HepG2 (cell line): ENCODE results near the gene TMEM121. TPM values are rescaled to one million over a fixed set of nuclear protein-coding genes. Genes with fewer than 3 reads are reported as not detected.
A peak's percentile ranks its signal among the peaks of the same experiment; 100 is the strongest.

Source experiments
- AFF4 ChIP-seq: sonication (generic); formaldehyde crosslinking; IDR thresholded peaks from 2 replicates; pipeline ENCODE4 v1.4.0; 2020; ENCODE audit warnings: missing genetic modification reagents
- CREB3 ChIP-seq: sonication (generic); formaldehyde crosslinking; IDR thresholded peaks from 2 replicates; pipeline ENCODE4 v1.5.0; 2020; ENCODE audit warnings: missing genetic modification reagents
- HMGXB4 ChIP-seq, 2 experiments: sonication (generic) in 1 of 2; formaldehyde crosslinking in 1 of 2; IDR thresholded peaks; 2 replicates each; pipeline versions ENCODE4 v1.4.0 to v1.6.1; 2018 to 2020; ENCODE audit warnings: missing genetic modification reagents in 2 of 2, borderline replicate concordance in 1 of 2, low read depth in 1 of 2, mild to moderate bottlenecking in 1 of 2, missing biosample characterization in 1 of 2
- IKZF1 ChIP-seq: fragments of 450-650 bp; IDR thresholded peaks from 2 replicates; pipeline ENCODE4 v1.7.1; 2016
- KDM5B ChIP-seq: sonication (generic); formaldehyde crosslinking; IDR thresholded peaks from 2 replicates; pipeline ENCODE4 v1.4.0; 2020; ENCODE audit warnings: missing genetic modification reagents, mild to moderate bottlenecking, borderline replicate concordance
- PATZ1 ChIP-seq: sonication (generic); formaldehyde crosslinking; IDR thresholded peaks from 2 replicates; pipeline ENCODE4 v1.4.0; 2020; ENCODE audit warnings: missing genetic modification reagents
- PHF8 ChIP-seq: sonication (generic); formaldehyde crosslinking; IDR thresholded peaks from 2 replicates; pipeline ENCODE4 v1.5.0; 2020; ENCODE audit warnings: missing genetic modification reagents
- WIZ ChIP-seq: sonication (generic); formaldehyde crosslinking; IDR thresholded peaks from 2 replicates; pipeline ENCODE4 v1.5.1; 2020; ENCODE audit warnings: mild to moderate bottlenecking, missing genetic modification reagents
- ZNF230 ChIP-seq: sonication (generic); formaldehyde crosslinking; IDR thresholded peaks from 2 replicates; pipeline ENCODE4 v1.4.0; 2020; ENCODE audit warnings: mild to moderate bottlenecking, missing genetic modification reagents
- ZNF331 ChIP-seq: sonication (generic); formaldehyde crosslinking; IDR thresholded peaks from 2 replicates; pipeline ENCODE4 v1.4.0; 2020; ENCODE audit warnings: missing genetic modification reagents
- ZNF839 ChIP-seq: sonication (generic); formaldehyde crosslinking; IDR thresholded peaks from 2 replicates; pipeline ENCODE4 v1.4.0; 2020; ENCODE audit warnings: missing genetic modification reagents, mild to moderate bottlenecking, borderline replicate concordance
- ZSCAN30 ChIP-seq: sonication (generic); formaldehyde crosslinking; IDR thresholded peaks from 2 replicates; pipeline ENCODE4 v1.5.0; 2020; ENCODE audit warnings: mild to moderate bottlenecking, missing genetic modification reagents
- polyA plus RNA-seq, 8 experiments: library from polyadenylated mRNA; depleted of rRNA in 3 of 8; stranded (reverse) in 7 of 8; unstranded in 1 of 8; fragments of >200 nt; fragmentation: Illumina TruSeq in 4 of 8; extraction: Trizol in 4 of 8; gene quantifications; 2 replicates each; pipeline versions ENCODE4 v1.2.1 to v1.2.3, GENCODE V29; 2011 to 2016; ENCODE audit warnings: low read depth in 4 of 8, missing spikeins in 1 of 8, mixed read lengths in 1 of 8; ENCODE audit not compliant: insufficient read depth in 1 of 8
- total RNA-seq, 5 experiments: library from RNA; depleted of rRNA; stranded (reverse); fragments of >200 nt; fragmentation: Illumina TruSeq; extraction: Trizol; gene quantifications; 2 replicates each; pipeline ENCODE4 v1.2.3, GENCODE V29; 2016; ENCODE audit warnings: low read depth in 1 of 5
- TF ChIP-seq, protein P1 (sequence below), 2 experiments: fragments of 450-650 bp in 1 of 2; sonication (generic) in 1 of 2; formaldehyde crosslinking; IDR thresholded peaks; 2 replicates each; pipeline versions ENCODE4 v1.5.0 to v1.8.0; 2020 to 2022; ENCODE audit warnings: mild to moderate bottlenecking in 1 of 2, missing genetic modification reagents in 1 of 2

TMEM121 gene
- total and polyA plus RNA-seq, 2 of the 13 experiments (the other 11 are each of a cell fraction or from before 2014, with no cell fraction given), result 6.6 to 19.0 TPM

DNA sequence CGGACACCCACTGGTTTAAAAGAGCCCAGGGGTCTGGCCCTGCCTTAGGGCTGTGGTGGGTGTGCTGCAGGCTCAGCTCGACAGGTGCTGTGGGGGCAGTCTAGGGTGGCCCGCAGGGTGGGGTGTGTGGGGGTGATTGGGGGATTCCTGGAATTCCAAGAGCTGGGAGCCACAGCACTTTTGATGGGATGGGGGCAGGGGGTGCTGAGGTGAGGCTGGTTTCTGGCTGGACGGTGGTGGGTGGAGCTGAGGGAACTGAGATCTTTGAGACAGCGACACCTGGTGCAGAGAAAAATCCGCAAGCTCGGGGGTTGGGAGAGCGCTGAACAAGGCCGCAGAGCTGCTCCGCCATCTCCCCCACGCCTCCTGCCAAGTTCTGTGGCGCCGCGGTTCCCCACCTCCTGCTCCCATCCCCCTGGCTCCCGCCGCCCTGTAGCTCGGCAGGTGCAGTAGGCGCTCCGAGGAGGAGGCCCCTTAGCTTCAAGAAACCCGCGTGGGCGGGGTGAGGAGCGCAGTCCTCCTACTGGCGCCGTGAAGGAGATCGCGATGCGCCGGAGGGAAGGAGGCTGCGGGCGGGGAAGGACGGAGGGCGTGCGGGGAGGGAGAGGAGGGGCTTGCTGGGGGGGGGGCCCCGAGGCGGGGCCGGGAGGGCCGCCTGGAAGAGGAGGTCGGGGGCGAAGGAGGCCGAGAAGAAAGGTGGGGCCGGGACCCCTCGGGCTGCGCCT, 36.7 kb upstream of the TMEM121 start (continued):
- TF ChIP-seq AFF4 (CRISPR knock-in tag) (0 out of 2 replicates have a peak, but pooled peaks have one; percentile 40), KDM5B (CRISPR knock-in tag) (peak; percentile 71; the same call in 1 of the 2 replicates), HMGXB4 (CRISPR knock-in tag; IDR thresholded peaks at IDR 0.05; ENCODE audit: borderline replicate concordance in 1 of 2, low read depth in 1 of 2) (peak; percentile 61 to 62; a peak in 3 of 4 replicates), WIZ (CRISPR knock-in tag) (0 out of 2 replicates have a peak, but pooled peaks have one; percentile 35), PATZ1 (CRISPR knock-in tag) (peak; percentile 34), ZNF331 (CRISPR knock-in tag) (peak; percentile 38; the same call in 1 of the 2 replicates), ZSCAN30 (CRISPR knock-in tag) (0 out of 2 replicates have a peak, but pooled peaks have one; percentile 72), ZNF839 (CRISPR knock-in tag) (no peak), ZNF230 (CRISPR knock-in tag) (no peak), CREB3 (CRISPR knock-in tag) (no peak), IKZF1 (no peak), PHF8 (CRISPR knock-in tag) (peak; percentile 60)
- TF ChIP-seq, protein P1, sequence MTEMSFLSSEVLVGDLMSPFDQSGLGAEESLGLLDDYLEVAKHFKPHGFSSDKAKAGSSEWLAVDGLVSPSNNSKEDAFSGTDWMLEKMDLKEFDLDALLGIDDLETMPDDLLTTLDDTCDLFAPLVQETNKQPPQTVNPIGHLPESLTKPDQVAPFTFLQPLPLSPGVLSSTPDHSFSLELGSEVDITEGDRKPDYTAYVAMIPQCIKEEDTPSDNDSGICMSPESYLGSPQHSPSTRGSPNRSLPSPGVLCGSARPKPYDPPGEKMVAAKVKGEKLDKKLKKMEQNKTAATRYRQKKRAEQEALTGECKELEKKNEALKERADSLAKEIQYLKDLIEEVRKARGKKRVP (CRISPR knock-in tag; IDR thresholded peaks at IDR 0.05), result no peak
